Astrocyte of the cerebellum (primary cell): ENCODE results near the gene ZNF276.

Source experiments
- DNase-seq: peaks from one replicate; pipeline ENCODE4 v3.0.0-alpha.2; 2011; ENCODE audit warnings: low read depth
- H3K4me3 ChIP-seq: 2 replicates; pipeline ENCODE4 v1.5.1; 2011; ENCODE audit warnings: mild to moderate bottlenecking, low read depth, low read length, moderate library complexity
- CTCF ChIP-seq: IDR thresholded peaks from 2 replicates; pipeline ENCODE4 v1.5.1; 2012; ENCODE audit warnings: low read length, low read depth, moderate library complexity, mild to moderate bottlenecking; ENCODE audit errors: missing control alignments
- in situ Hi-C: cut with HindIII; loops from 2 replicates; pipeline ENCODE4 v1.10.0; 2017; ENCODE audit warnings: low sequenced_read_pairs

The ZNF276 gene

GRCh38 chr16:89723279-89724250 lies 2.2 kb downstream of the ZNF276 start:
- H3K4me3 ChIP-seq: peak overlapping the region; percentile 71
- in situ Hi-C loops: no loop called here
- DNase-seq: no peak

GRCh38 chr16:89727406-89728120 lies 6.2 kb downstream of the ZNF276 start:
- H3K4me3 ChIP-seq: no peak overlapping the region
- in situ Hi-C loops: no loop called here
- TF ChIP-seq CTCF: no peak
- no peak for DNase-seq

More at GRCh38 chr16:89723279-89724250, 2.2 kb downstream of the ZNF276 start:
- TF ChIP-seq CTCF: no peak

GRCh38 chr16:89729293-89729692 lies 8.0 kb downstream of the ZNF276 start:
- in situ Hi-C loops: no loop called here
- TF ChIP-seq CTCF: no peak
- H3K4me3 ChIP-seq: no peak overlapping the region
- no peak for DNase-seq

- H3K4me3 ChIP-seq: no peak overlapping the region
- TF ChIP-seq CTCF: no peak
- in situ Hi-C loops: no loop called here
- DNase-seq: no peak
Observed at GRCh38 chr16:89729863-89730593, 8.7 kb downstream of the ZNF276 start.

- no peak for TF ChIP-seq CTCF
- DNase-seq: no peak
- in situ Hi-C loops: no loop called here
- no peak overlapping the region for H3K4me3 ChIP-seq
Observed at GRCh38 chr16:89730610-89731234, 9.4 kb downstream of the ZNF276 start.
